Ovary (tissue), 3 donors: ENCODE data around the gene KCNA4.

Experiments used
- POLR2A ChIP-seq: fragments of 450-650 bp; IDR thresholded peaks from one replicate; pipeline ENCODE4 v1.6.1; 2017; ENCODE audit warnings: antibody characterized with exemption, mild to moderate bottlenecking, moderate library complexity
- TF ChIP-seq, protein P1 (sequence below), 3 donors: fragments of 450-650 bp in 2 of 3; fragments of 200-600 bp in 1 of 3; IDR thresholded peaks; one replicate each; pipeline versions ENCODE4 v1.5.1 to v1.8.0; 2016 to 2022; ENCODE audit warnings: antibody characterized with exemption in 3 of 3, mild to moderate bottlenecking in 1 of 3
- donor health status: DM: no; HTN: no; CAD: no.

DNA sequence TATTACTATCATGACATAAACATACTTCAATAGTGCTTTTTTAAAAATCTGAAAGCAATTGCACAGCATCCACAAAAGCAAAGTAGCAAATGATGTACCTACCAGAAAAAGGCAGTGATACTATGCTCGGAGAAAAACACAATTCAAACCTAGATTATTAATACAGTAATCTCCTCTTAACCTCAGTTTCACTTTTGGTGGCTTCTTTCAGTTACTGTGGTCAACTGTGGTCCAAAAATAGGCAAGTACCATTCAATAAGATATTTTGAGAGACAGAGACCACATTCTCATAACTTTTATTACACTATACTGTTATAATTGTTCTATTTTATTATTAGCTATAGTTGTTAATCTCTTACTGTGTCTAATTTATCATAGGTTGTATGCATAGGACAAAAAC, 20.8 kb downstream of the KCNA4 start:
- TF ChIP-seq, protein P1, sequence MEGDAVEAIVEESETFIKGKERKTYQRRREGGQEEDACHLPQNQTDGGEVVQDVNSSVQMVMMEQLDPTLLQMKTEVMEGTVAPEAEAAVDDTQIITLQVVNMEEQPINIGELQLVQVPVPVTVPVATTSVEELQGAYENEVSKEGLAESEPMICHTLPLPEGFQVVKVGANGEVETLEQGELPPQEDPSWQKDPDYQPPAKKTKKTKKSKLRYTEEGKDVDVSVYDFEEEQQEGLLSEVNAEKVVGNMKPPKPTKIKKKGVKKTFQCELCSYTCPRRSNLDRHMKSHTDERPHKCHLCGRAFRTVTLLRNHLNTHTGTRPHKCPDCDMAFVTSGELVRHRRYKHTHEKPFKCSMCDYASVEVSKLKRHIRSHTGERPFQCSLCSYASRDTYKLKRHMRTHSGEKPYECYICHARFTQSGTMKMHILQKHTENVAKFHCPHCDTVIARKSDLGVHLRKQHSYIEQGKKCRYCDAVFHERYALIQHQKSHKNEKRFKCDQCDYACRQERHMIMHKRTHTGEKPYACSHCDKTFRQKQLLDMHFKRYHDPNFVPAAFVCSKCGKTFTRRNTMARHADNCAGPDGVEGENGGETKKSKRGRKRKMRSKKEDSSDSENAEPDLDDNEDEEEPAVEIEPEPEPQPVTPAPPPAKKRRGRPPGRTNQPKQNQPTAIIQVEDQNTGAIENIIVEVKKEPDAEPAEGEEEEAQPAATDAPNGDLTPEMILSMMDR (IDR thresholded peaks at IDR 0.05), result no peak
- no peak for TF ChIP-seq POLR2A
